GM19023 (cell line): Measurements from ENCODE around the gene MYO5A.
"Not testable (repeated sequence)": the region's sequence is repeated elsewhere in the genome, so short reads cannot be mapped to it uniquely, and the experiment has no call there.

Source experiments
- ATAC-seq: cut with Tn5 transposase; IDR thresholded peaks from one replicate; pipeline ENCODE4 v1.9.1; 2021; ENCODE audit warnings: mild to moderate bottlenecking, moderate library complexity; ENCODE audit not compliant: unreplicated experiment

MYO5A gene

DNA sequence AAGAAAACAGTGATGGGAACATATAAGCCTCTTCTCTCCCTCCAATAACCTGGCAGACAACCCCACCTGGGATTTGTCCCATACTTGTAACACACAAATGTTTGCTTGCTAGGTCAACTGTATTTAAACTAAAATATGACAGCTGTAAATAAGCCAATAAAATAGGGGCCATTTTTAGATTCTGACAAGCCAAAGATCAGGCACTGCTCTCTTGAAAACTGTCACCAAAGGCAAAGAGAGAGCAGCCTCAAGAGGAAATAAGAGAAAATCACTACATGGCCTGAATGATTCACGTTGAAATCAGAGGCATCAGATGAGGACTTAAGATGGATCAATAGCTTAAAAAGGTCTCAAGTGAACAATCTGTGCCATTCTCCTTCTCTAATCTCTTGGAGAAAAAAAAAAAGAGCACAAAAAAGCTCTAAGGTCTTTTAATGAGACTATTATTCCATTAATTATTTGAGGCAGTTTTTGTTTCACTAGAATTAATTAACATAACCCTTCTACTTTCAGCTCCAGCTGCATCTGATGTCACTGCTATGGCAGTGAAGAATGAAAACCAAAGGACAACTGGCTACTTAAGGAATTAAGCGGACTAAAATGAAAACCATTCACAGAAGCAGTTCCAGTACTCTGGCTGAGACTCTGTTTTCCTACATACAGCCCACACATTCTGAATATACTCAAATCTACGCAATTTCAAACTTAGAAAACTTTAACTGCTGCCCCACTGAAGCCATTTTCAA is 19.0 kb downstream of the MYO5A start:
- no peak for ATAC-seq

DNA sequence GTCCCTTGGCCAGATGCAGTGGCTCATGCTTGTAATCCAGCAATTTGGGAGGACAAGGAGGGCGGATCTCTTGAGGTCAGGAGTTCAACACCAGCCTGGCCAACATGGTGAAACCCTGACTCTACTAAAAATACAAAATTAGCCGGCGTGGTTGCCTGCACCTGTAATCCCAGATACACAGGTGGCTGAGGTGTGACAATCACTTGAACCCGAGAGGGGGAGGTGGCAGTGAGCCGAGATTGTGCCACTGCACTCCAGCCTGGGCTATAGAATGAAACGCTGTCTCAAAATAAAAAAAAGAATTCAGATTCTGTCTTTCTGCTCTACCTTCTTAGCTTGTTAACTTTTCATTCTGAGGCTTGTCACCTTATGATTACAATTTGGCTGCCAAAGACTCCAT is 22.1 kb downstream of the MYO5A start:
- no peak for ATAC-seq

DNA sequence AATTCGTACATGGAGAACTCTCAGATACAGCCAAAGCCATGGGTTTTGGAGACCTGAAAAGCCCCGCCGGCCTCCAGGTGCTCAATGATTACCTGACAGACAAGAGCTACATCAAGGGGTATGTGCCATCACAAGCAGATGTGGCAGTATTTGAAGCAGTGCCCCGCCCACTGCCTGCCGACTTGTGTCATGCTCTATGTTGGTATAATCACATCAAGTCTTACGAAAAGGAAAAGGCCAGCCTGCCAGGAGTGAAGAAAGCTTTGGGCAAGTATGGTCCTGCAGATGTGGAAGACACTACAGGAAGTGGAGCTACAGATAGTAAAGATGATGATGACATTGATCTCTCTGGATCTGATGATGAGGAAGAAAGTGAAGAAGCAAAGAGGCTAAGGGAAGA is 23.5 kb downstream of the MYO5A start:
- ATAC-seq = no peak

DNA sequence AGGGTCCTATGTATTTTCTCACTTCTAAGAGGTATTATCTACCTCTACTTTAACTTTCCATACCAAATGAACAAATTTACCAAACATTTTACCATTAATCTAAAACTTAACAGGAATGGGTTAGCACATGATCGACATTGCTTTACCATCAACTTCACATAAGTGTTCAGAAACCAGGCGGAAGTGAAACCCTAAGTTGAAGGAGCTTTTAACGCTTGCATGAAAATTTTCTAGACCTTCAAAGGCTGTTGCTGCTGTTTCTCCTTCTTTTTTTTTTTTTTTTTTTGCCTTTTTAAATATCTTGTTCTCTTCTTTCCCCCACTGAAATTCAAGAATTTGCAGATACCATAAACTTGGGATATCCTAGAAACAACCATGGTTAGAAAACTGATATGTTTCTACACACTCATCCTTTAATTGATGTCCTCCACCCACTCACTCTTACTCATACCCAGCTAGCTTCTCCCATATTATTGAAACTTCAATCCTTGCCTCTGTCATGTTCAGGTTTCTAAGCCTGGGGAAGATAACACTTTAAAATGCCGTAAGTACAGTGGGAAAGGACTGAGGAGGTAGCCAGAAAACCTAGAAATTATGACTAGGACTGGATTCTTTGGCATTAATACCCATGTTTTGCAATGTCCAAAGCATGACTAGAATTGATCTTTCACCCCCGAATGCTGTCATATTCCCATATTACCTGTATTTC is 24.7 kb downstream of the MYO5A start:
- peak; percentile 58 for ATAC-seq

DNA sequence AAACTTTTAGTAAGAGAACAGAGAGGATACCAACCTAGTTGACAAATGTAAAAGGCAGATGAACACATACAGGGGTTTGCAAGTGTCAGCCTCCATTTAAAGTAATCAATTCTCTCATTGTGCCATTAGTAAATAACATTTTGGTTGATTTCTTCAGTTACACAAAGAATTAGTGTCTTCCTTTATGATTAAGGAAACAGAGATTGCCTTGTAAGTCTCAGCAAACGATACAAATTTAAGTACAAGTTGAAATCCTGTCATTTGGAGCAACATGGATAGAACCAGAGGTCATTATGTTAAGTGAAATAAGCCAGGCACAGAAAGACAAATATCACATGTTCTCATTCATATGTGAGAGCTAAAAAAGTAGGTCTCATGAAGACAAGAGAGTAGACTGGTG is 26.1 kb downstream of the MYO5A start:
- no peak for ATAC-seq

DNA sequence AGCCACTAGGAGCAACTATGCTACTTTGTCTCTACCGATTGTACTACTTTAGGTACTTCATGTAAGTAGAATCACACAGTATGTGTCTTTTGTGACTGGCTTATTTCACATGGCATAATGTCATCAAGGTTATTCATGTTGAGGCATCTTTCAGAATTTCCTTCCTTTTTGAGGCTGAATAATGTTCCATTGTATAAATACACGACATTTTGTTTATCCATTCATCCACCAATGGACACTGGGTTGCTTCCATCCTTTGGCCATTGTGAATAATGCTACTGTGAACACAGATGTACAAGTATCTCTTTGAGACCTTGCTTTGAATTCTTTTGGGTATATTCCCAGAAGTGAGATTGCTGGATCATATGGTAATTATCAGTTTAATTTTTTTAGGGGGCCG is 29.2 kb downstream of the MYO5A start:
- ATAC-seq = no peak

DNA sequence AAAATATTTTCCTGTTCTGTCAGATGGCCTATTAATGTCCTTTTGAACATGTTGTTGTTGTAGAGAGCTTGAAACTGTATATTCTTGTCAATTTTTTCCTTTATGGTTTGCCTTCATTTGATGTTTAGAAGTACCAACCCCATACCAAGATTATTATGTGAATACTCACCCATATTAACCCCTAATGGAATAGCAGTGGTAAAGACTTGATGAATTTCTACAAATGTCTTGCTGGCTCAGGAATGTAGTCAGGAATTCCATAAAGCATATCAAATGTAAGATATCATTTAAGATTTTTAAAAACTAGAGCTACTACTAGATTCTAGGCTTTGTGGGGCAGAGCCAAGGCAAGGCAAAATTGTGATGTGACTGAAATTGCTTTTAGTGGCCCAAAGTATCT is 30.0 kb downstream of the MYO5A start:
- no peak for ATAC-seq

DNA sequence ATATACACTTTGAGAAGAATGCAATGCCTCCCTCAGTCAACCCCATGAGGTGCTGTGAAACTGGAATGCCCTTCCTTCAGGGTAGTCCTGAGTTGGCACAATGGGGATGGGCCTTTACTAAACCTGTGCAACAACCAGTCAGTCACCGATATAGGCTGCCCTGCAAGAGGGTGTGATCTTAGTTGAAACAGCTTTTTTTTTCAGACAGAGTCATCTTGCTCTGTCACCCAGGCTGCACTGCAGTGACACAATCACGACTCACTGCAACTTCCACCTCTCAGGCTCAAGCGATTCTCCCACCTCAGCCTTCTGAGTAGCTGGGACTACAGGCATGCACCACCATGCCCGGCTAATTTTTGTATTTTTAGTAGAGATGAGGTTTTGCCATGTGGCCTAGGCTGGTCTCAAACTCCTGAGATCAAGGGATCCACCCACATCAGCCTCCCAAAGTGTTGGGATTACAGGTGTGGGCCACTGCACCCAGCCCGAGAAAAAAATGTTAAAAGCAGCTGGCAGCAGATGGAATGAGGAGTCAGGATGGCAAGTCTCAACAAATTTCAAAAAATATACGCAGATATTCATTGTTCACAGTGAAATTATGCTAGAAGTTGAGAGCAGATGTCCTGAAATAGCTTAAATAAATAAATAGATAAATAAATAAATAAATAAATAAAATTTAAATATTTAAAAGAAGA is 31.8 kb downstream of the MYO5A start:
- ATAC-seq = no peak

DNA sequence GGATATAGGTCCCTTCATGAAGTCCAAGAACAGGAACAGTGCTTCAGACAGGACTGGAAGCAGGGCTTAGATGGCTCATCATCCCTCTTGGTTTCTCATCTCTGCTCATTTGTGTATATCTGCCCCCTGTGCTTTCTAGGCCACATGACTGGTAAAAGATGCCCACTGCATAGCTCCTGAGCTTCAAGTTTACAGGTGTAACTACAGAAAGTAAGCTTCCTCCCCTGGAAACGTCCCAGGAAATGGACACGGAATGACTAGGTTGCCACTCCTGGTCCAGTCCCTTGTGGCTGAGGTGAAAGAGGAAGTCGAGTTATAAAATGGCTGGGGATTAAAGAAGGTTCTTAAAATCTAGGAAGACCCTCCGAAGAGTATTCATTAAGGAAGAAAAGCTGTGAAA is 32.5 kb downstream of the MYO5A start:
- ATAC-seq = no peak

DNA sequence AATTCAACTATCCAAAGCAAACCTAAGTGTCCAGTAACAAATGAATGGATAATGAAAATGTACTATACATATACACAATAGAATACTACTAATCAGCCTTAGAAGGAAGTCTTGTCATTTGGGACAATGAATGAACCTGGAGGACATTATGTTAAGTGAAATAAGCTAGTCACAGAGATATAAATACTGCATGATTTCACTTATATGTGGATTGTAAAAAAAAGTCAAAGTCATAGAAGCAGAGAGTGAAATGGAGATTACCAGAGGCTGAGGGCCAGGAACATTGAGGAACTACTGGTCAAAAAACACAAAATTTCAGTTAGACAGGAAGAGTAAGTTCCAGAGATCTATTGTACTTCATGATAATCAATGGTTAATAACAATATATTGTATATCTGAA is 33.6 kb downstream of the MYO5A start:
- ATAC-seq = no peak

DNA sequence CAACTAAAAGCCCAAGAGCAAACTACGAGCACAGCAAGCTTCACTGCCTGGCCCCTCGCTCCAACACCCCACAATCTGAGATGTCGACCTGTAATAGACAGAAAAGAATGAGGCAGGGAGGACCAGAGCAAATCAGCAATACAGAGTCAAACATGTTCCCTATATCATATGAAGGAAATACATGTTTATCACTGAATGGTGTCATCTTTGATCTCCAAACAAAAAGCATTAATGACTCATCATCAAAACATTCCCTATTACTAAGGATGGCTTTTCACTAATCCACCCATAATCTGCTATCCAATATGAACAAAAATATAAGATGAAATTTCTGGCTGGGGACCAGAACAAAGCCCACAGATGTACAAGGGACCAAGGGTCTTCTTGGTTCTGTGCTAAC is 34.7 kb downstream of the MYO5A start:
- no peak for ATAC-seq

DNA sequence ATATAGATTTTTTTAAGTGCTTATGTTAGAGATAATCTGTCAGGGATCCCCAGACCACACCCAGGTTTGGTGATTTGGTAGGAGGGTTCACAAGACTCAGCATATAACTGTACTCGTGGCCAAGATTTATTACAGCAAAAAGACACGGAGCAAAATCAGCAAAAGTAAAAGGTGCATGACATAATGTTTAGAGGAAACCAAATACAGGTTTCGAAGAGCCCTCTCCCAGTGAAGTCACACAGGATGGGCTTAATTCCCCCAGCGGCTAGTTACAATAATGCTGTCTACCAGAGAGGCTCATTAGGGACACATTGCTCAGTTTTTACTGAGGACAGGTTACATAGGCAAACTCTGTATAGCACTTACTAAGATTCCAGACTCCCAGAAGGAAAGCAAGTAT is 36.5 kb downstream of the MYO5A start:
- no peak for ATAC-seq

DNA sequence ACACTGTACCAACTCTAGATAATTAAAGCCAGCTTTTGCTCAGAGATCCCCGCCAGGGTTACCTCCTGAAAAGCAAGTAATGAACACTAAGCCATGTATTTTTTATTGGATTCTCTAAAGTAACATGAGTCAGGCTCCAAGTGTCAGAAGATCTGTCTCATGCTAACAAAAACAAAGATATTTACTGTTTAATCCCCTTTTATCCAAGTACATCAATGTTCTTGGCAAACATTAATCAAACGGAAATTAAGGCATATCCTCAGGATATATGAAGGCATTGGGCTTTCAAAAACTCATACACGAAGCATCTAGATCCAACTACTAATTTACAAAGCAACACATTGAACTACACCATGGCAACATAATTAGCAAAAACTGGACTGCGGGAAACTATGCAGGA is 37.2 kb downstream of the MYO5A start:
- no peak for ATAC-seq

DNA sequence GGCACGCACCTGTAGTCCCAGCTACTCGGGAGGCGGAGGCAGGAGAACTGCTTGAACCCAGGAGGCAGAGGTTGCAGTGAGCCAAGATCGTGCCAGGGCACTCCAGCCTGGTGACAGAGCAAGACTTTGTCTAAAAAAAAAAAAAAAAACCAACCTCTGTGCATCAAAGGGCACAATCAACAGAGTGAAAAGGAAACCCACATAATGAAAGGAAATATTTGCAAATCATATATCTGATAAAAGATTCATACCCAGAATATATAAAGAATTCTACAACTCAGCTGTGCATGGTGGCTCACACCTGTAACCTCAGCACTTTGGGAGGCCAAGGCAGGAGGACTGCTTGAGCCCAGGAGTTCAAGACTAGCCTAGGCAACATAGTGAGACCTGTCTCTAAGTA is 39.2 kb downstream of the MYO5A start:
- not testable (repeated sequence) for ATAC-seq

DNA sequence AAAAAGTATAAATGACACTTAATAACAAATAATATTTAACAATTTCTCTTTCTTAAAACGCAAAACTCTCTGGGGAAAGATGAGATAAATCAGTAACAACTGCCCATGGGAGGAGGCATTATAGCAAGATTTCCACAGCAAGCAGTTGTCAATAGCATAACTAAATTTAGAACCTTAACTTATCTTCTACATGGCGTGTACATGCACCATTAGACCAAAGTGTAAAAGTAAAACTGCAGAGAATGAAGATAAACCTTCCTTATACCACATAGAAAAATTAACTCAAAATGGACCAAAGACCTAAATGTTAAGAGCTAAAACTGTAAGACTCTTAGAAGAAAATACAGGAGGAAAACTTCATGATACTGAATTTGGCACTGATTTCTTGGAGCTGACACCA is 39.9 kb downstream of the MYO5A start:
- no peak for ATAC-seq

DNA sequence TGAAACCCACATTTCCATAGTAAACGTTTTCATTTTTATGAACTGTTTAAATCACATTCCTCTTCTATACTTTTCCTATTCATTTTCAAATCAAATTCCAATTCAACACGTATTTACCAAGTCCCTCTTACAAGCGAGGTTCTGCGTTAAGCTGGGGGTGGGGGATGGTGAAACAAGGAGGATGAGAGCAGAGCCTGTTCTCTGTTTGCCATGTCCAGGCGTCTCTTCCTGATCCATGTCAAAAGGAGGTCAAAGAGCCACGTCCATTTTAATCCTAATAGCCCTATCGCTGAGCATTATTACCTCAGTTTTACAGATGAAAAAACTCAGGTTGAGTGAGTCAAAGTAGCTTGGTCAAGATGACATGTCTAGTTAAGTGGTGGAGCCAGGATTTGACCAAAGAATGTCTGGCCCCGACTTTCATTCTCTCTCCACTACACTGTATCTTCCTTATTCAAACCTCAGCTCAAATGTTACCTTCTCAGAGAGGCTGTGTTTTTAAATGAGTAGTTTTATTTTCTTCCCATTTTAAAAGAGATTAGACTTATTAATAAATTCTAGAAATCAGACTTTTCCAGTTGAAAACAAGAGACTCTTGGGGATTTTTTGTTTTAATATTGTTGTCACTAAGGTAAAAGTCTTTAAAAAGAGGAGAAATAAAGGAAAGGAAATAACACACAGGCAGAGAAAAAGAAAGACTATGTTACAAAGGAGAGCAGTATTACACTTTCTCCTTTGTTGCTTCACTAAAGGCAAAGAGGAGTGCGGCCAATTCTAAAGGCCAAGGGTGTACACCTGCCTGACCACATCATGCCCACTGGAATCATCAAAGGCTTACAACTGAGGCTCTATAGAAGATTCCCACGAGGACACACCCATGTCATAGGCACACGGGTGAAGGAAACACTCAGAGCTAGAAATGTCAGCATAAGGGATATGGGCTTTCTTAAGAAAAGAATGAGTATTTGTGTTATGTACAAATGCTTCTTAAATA is 42.4 kb downstream of the MYO5A start:
- no peak for ATAC-seq

DNA sequence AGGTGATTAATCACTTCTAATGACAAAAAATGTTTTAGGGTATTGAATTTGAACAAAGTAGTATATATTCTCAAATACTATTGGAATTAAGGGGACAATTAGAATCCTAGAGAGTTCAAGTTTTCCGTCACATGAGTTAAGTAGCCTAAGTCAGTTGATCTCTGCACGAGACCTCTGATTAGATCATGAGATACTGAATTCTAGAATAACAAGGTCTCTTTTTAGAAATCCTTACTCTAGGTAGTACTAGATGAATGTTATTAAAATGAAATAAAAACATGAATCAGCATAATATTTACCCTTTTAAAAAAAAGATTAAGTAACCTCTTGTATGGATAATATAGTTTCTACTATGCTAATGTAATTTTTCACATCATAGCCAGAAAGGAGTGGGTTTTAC is 43.4 kb downstream of the MYO5A start:
- ATAC-seq = no peak

DNA sequence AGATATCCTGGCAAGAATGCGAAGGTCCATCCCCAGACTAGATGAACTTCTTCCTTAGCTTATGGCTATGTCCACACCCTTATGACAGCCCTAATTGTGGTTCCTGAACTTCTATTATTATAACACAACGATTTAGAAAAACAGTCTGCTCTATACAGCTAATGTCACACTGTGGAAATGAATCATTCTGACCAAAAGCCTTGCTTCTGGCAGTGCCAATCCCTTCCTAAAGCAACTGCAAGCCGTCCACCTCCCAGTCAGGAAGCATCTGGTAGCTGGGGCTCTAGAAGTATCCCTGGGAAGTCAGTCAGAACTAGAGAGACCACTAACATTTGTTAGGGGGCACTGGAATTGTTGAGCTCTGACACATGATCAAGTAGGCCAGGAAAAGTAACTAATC is 45.0 kb downstream of the MYO5A start:
- ATAC-seq = no peak

DNA sequence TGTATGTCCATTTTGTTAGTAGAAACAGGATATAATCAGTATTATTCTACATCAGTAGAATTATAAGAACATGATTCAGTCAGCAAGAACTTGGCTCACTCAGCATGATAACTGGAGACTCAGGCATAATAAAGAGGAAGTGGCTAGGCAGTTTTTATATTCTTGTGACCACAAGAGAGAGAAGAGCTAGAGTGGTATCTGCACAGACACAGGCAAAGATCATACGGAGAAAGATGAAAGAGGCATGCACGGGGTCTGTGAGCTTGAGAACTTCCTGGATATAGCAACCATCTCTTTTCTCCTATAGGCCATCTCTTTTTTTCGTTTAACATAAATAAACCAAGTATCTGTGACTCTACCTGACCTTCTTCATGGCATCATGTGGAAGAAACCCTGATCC is 46.8 kb downstream of the MYO5A start:
- ATAC-seq = peak; percentile 91

DNA sequence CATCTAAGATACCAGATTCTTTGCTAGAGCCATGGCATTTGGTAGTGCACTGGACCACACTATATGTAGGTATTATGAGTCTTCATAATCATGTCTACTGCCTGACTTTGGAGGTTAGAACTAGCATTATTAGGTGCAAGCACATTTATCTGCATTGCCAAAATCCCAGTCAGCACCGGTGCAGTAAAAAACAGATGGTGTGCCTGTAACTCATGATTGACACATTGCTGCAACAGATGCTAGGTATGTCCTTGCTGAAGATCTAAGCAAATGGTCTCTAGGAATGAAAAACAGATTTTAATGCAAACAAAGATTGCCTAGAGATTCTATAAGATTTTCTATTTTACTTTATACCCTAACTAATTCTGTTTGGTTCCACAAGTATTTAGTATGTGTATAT is 47.7 kb downstream of the MYO5A start:
- ATAC-seq = no peak

DNA sequence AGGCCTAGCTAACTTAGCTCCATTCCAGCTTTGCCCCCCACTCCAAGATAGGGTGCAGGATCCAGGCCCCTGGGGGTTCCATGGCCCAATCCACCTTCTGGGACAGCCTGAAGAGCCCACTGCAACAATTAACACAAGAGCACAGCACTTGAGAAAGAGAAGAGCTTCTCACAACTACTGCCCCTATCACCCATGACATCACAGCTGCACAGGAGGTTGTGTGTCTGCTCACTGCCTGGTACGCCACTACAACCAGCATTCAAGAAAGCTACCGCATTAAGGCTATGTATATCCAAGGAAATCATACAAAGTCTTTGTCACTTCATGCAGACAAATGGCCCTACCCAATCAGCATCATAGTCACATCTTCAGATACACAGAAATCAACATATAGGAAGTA is 62.0 kb downstream of the MYO5A start:
- no peak for ATAC-seq
